ENCODE data around the gene ZSCAN21.

The ZSCAN21 gene

GRCh38 chr7:100024020-100024619 is 25.5 kb upstream of the ZSCAN21 start (continued):
- TF ChIP-seq, protein P1, sequence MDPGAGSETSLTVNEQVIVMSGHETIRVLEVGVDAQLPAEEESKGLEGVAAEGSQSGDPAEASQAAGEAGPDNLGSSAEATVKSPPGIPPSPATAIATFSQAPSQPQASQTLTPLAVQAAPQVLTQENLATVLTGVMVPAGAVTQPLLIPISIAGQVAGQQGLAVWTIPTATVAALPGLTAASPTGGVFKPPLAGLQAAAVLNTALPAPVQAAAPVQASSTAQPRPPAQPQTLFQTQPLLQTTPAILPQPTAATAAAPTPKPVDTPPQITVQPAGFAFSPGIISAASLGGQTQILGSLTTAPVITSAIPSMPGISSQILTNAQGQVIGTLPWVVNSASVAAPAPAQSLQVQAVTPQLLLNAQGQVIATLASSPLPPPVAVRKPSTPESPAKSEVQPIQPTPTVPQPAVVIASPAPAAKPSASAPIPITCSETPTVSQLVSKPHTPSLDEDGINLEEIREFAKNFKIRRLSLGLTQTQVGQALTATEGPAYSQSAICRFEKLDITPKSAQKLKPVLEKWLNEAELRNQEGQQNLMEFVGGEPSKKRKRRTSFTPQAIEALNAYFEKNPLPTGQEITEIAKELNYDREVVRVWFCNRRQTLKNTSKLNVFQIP (CRISPR knock-in tag; IDR thresholded peaks at IDR 0.05; ENCODE audit: borderline replicate concordance, low read depth), result no peak
- TF ChIP-seq PPARA (CRISPR knock-in tag; IDR thresholded peaks at IDR 0.05; ENCODE audit: borderline replicate concordance) (no peak), CREB5 (CRISPR knock-in tag; IDR thresholded peaks at IDR 0.05; ENCODE audit: low read depth) (no peak), ESRRG (CRISPR knock-in tag; IDR thresholded peaks at IDR 0.05) (no peak)

DNA sequence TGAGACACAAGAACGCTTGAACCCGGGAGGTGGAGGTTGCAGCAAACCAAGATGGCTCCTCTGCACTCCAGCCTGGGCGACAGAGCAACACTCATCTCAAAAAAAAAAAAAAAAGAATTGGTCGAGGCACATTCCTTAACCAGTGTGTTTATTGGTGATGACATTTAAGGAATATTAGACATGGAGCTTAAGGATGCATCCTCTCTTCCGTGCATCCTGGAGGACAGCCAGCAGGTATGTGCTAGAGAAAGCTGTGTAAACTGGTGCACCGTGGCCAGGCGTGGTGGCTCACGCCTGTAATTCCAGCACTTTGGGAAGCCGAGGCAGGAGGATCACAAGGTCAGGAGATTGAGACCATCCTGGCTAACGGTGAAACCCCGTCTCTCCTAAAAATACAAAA is 22.4 kb upstream of the ZSCAN21 start:
- ATAC-seq, result no peak

DNA sequence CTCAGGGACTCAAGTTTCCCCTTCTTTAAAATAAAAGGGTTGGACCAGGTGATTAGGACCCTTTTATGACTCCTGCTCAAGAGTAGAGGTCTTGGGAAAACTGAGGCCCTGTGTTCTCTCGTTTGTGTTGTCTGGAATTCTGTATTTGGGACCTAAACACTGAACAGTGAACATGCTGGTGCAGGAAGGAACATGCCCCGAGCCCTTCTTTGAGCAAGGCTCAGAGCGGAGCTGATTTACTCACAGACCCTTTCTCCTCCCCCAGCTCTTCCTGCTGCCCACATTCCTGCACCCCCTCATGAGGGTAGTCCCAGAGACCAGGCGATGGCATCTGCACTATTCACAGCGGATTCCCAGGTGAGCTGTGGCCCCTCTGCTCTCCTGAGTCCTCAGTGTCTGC is 20.0 kb upstream of the ZSCAN21 start:
- no peak; the same call in 2 of the 3 replicates for ATAC-seq
- TF ChIP-seq ISL1 (CRISPR knock-in tag; IDR thresholded peaks at IDR 0.05) (no peak), CSRNP3 (CRISPR knock-in tag; IDR thresholded peaks at IDR 0.05) (no peak), CSDC2 (CRISPR knock-in tag; IDR thresholded peaks at IDR 0.05) (no peak), ESRRG (CRISPR knock-in tag; IDR thresholded peaks at IDR 0.05) (no peak), ARNTL (CRISPR knock-in tag; IDR thresholded peaks at IDR 0.05; ENCODE audit: borderline replicate concordance, low read depth) (no peak), BACH2 (CRISPR knock-in tag; IDR thresholded peaks at IDR 0.05; ENCODE audit: borderline replicate concordance) (no peak), TCF4 (CRISPR knock-in tag; IDR thresholded peaks at IDR 0.05; ENCODE audit: borderline replicate concordance) (no peak), ZNF8 (CRISPR knock-in tag; IDR thresholded peaks at IDR 0.05) (no peak), TOX (CRISPR knock-in tag; IDR thresholded peaks at IDR 0.05; ENCODE audit: borderline replicate concordance) (no peak), ZC3H10 (CRISPR knock-in tag; IDR thresholded peaks at IDR 0.05) (no peak), SNAI2 (CRISPR knock-in tag; IDR thresholded peaks at IDR 0.05) (no peak), CREB5 (CRISPR knock-in tag; IDR thresholded peaks at IDR 0.05; ENCODE audit: low read depth) (no peak), ZFP3 (CRISPR knock-in tag; IDR thresholded peaks at IDR 0.05) (no peak), ZNF565 (CRISPR knock-in tag; conservative IDR thresholded peaks at IDR 0.05; ENCODE audit: low read depth) (no peak), ZNF70 (CRISPR knock-in tag; IDR thresholded peaks at IDR 0.05) (no peak), TSHZ2 (CRISPR knock-in tag; IDR thresholded peaks at IDR 0.05) (no peak)
- TF ChIP-seq, protein P1 (CRISPR knock-in tag; IDR thresholded peaks at IDR 0.05; ENCODE audit: borderline replicate concordance, low read depth), result no peak

More for the DNA sequence above, 22.4 kb upstream of the ZSCAN21 start:
- TF ChIP-seq CREB5 (CRISPR knock-in tag; IDR thresholded peaks at IDR 0.05; ENCODE audit: low read depth), result 0 out of 2 replicates have a peak, but pooled peaks have one; percentile 11
- no peak for TF ChIP-seq OSR1 (CRISPR knock-in tag; IDR thresholded peaks at IDR 0.05)
